GM18508 (cell line): ENCODE results near the gene SLC36A3.
"Not testable (repeated sequence)": the region's sequence is repeated elsewhere in the genome, so short reads cannot be mapped to it uniquely, and the experiment has no call there.

Experiments used
- ATAC-seq: cut with Tn5 transposase; IDR thresholded peaks from one replicate; pipeline ENCODE4 v1.9.1; 2021; ENCODE audit warnings: moderate number of reproducible peaks; ENCODE audit not compliant: insufficient read depth, unreplicated experiment

Gene SLC36A3

DNA sequence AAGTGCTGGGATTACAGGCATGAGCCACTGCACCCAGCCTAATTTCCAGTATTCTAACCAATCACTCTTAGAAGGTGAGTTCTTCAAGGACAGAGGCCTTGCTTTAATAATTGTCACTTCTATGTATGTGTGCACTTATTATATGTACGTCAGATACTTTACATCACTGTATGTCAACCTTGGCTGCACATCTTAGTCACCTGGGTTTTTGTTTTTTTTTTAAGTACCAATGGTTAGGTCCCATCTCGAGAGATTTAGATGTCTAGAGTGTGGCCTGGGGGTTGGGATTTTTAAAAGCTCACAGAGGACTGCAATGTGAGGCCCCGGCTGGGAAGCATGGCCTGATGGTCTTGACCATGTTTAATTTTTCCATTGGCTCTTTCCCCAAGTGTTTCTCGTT is 60.4 kb downstream of the SLC36A3 start:
- no peak for ATAC-seq

DNA sequence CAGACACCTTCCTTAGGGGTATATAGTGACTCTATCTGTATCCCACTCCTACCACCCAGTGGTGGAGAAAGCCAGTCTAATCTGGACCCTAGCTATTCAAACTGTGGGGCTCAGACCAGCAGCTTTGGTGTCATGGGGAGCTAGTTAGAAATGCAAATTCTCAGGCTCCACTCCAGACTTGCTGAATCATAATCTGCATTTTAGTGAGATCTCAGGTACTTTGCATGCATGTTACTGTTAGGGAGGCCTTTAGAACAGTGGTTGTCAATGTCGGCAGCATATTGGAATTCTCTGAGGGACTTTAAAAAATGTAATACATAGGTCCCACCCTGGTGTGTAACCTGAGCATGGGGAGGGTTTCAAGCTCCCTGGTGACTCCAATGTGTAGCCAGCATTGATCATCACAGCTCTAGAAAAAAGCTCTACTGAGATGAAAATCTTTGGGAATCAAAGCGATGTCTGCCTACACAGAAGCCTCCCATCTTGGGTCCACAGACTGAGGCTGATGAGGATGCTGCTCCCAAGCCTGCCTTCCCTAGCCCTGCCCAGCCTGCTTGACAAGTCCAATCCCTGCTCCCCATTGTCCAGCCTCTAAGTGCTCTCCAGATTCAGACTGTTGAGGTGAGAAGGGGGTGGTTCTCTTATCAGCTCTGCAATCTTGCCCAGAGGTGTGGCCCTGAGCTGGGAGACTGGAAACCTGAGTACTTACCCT is 62.5 kb downstream of the SLC36A3 start:
- no peak for ATAC-seq

DNA sequence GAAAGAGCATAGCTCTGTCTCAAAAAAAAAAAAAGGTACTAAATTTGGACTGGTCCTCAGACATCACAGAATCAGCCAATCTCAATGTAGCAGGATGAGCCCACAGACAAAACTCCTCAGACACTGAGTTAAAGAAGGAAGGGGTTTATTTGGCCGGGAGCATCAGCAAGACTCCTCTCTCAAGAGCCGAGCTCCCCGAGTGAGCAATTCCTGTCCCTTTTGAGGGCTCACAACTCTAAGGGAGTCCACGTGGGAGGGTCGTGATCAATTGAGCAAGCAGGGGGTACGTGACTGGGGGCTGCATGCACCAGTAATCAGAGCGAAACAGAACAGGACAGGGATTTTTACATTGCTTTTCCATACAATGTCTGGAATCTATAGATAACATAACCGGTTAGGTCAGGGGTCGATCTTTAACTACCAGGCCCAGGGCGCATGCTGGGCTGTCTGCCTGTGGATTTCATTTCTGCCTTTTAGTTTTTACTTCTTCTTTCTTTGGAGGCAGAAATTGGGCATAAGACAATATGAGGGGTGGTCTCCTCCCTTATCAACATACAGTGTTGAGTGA is 63.2 kb downstream of the SLC36A3 start:
- not testable (repeated sequence) for ATAC-seq

DNA sequence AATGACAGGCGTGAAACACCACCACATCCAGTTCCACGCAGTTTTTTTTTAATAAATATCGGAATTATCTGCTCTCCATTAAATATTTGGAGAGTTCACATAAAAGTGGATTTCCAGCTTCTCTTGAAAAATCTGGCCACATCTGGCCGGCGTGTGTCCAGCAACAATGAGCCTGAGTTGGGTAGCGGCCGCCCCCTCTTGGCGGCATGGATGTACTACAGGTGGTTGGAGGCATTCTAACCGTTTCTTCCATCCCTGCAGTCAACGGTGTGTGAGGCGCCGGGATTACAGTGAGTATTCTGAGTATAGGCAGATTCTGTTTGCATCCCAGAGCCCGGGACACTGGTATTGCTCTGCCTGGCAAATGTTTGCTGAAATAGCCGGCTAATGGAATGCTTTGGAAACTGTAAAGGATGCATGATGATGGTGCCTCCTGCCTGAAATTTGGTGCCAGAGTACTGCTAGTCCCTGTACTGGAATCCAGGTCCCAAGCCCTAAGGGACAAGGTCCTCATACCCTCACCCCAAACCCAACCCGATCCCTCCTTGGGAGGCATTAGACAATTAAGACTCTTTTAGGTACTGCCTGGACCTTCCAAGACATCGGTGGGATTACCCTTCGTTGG is 64.2 kb downstream of the SLC36A3 start:
- no peak for ATAC-seq

- ATAC-seq: no peak
Measured at GRCh38 chr5:151238303-151238741, 65.2 kb downstream of the SLC36A3 start.

GRCh38 chr5:151237685-151238084 is 65.9 kb downstream of the SLC36A3 start:
- no peak for ATAC-seq

DNA sequence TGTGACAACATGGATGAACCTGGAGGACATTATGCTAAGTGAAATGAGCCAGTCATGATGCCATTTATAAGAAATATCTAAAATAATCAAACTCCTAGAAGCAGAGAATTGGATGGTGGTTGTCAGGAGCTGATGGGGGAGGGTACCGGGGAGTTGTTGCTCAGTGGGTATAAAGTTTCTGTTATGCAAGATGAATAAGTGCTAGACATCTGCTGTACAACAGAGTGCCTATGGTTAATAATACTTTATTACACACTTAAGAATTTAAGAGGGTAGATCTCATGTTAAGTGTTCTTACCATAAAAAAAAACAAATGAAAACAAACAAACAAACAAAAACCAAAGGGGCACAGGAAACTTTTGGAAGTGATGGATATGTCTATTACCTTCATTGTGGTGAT is 66.7 kb downstream of the SLC36A3 start:
- ATAC-seq: no peak

GRCh38 chr5:151235239-151235571 is 68.4 kb downstream of the SLC36A3 start:
- not testable (repeated sequence) for ATAC-seq

DNA sequence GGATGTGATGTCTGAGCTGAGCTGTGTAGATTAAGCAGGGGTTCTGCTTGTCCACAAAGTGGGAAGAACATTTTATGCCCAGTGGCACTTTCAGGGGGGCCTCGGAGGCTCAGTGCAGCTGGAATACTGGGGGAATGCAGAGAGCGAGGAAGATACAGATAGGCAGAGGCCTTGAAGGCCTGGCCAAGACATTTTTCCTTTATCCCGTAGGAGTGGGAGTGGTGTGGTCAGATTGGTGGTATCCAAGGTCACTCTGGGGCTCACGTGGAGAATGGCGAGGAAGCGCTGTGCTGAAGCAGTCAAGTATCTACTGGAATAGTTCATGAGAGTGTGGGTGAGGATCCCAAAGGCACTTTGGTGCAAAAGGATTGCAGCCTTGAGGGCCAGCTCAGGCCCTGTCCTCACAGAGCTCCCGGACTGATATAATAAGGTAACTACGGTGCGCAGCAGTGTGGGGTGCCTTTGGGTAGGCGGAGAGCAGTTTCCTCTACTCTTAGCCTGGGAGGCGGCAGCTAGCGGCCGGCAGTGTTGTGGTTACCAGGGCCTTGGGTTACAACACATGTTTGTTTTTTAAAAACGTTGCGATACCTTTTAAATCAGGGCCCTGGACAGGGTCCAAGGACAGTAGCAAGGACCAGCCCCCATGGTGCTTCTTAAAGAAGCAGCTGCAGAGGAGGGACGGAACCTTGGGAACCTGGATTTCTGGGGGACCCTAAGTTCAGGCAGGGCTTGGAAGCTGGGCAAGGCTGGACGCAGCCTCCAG is 68.9 kb downstream of the SLC36A3 start:
- ATAC-seq: peak; percentile 50

- ATAC-seq: peak; percentile 69
Measured at GRCh38 chr5:151233616-151234085, 69.9 kb downstream of the SLC36A3 start.

- ATAC-seq: no peak
Measured at GRCh38 chr5:151231359-151231758, 72.2 kb downstream of the SLC36A3 start.

- ATAC-seq: no peak
Measured at GRCh38 chr5:151230048-151230680, 73.4 kb downstream of the SLC36A3 start.

DNA sequence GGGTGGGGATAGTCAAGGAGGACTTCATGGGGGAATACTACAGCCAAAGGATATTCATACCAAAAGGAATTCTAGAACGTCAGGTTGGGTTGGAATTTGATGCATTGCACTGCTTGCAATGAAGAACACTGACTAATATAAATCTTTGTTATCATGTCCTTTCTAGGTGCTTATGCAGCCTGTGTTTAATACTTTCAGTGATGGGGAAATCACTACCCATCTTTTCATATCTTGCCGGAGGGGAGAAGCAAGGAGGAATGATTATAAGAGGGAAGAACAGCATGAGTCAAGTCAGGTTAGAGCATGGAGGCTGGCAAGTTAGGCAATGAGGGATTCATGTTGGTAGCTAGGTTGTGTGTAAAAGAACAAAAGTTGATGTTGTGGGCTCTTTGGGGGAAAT is 74.6 kb downstream of the SLC36A3 start:
- ATAC-seq: no peak

GRCh38 chr5:151227918-151228447 is 75.6 kb downstream of the SLC36A3 start:
- ATAC-seq: no peak
